Measurements from ENCODE around the gene MTMR12.
A peak's percentile ranks its signal among the peaks of the same experiment; 100 is the strongest.
"Not testable (repeated sequence)": the region's sequence is repeated elsewhere in the genome, so short reads cannot be mapped to it uniquely, and the experiment has no call there.

MTMR12 gene

DNA sequence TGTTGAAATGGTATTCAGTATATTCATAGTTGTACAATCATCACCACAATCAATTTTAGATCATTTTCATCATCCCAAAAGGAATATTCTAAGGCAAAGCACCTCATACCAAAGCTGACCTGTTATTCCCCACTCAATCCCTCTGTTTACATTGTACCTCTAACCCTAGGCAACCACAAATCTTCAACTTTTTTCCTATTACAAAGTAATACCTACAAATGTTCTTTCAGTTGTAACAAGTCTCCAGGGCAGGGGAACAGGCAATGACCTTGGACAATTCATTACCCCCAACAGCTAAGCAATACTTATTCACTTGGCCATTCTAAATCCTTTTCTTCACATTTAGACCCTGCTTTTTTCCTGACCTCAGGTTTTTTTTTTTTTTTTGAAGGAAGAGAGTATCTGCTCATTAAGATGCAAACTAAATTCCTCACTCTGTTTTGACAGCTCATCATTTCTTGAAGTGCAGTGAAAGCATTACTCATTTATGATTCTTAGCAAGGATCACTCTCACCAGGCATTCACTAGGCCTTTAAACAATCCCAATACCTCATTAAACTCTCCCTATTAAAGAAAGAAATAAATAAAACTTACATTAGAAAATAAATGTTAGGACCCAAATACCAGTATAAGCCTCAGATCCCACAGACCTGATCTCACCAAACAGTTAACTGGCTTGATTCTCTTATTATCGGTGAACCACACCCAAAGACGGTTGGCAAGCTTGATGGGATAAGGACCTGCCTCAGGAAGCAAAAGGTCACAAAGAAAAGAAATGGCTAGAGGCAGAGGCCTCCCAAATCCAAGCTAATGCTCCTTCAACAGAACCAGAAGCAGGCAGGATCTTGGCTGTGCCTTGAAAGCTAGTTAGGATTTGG is 15.3 kb downstream of the MTMR12 start:
- no peak for DNase-seq (ENCODE audit: low read depth)

GRCh38 chr5:32295966-32296772 is 16.6 kb downstream of the MTMR12 start:
- DNase-seq (ENCODE audit: low read depth), result not testable (repeated sequence)

DNA sequence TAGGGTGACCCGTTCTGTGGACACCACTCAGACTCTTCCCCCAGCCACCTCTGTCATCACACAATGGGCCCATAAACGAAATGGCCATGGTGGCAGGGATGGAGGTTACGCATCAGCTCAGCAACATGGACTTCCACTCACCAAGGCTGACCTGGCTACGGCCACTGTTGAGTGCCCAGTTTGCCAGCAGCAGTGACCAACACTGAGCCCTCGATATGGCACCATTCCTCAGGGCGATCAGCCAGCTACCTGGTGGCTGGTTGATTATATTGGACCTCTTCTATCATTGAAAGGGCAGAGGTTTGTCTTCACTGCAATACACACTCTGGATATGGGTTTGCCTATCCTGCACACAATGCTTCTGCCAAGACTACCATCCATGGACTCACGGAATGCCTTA is 21.1 kb downstream of the MTMR12 start:
- no peak for DNase-seq (ENCODE audit: low read depth)

- DNase-seq (ENCODE audit: low read depth), result no peak
Observed at GRCh38 chr5:32290922-32291321, 21.8 kb downstream of the MTMR12 start.

- not testable (repeated sequence) for DNase-seq (ENCODE audit: low read depth)
Observed at GRCh38 chr5:32290501-32290900, 22.2 kb downstream of the MTMR12 start.

GRCh38 chr5:32289986-32290385 is 22.8 kb downstream of the MTMR12 start:
- DNase-seq (ENCODE audit: low read depth), result not testable (repeated sequence)

- DNase-seq (ENCODE audit: low read depth), result not testable (repeated sequence)
Observed at GRCh38 chr5:32288135-32288534, 24.6 kb downstream of the MTMR12 start.

DNA sequence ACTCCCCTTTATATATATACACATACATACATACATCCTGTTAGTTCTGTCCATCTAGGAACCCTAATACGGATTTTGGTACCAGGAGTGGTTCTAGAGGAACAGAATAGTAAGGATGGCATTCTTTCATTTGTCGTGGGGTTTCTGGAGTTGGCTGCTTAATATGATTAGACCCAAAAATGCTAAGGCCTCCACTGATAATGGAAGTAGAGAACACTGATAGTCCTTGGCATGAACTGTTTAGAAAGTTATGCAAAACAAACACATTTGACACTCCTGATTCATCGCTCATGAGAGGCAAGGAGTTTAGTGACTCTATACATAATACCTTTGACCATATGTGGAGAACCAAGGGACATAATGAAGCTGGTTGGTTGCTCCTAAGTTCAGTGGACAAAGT is 25.2 kb downstream of the MTMR12 start:
- not testable (repeated sequence) for DNase-seq (ENCODE audit: low read depth)

- DNase-seq (ENCODE audit: low read depth), result no peak
Observed at GRCh38 chr5:32285510-32286138, 27.1 kb downstream of the MTMR12 start.

GRCh38 chr5:32283539-32284377 is 29.0 kb downstream of the MTMR12 start:
- DNase-seq (ENCODE audit: low read depth), result peak; percentile 2

- DNase-seq (ENCODE audit: low read depth), result no peak
Observed at GRCh38 chr5:32283061-32283460, 29.7 kb downstream of the MTMR12 start.

DNA sequence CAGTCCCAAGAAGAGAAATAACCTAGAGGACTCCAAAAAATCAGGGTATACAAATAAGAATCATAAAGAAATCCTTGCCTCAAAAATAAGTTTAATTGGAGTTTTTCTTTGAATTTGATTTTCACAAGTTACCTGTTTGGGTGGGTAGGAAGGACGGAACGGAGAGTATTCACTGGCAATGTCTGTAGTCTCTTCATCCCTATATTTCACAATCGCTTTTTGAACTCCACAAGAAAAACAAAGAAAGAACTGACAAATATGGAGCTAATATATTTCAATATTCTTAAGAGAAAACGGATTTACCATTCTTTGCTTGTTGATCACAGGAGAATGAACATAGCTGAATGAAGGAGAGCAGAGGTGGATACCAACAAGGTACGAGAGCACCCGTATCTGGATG is 30.1 kb downstream of the MTMR12 start:
- DNase-seq (ENCODE audit: low read depth), result no peak

DNA sequence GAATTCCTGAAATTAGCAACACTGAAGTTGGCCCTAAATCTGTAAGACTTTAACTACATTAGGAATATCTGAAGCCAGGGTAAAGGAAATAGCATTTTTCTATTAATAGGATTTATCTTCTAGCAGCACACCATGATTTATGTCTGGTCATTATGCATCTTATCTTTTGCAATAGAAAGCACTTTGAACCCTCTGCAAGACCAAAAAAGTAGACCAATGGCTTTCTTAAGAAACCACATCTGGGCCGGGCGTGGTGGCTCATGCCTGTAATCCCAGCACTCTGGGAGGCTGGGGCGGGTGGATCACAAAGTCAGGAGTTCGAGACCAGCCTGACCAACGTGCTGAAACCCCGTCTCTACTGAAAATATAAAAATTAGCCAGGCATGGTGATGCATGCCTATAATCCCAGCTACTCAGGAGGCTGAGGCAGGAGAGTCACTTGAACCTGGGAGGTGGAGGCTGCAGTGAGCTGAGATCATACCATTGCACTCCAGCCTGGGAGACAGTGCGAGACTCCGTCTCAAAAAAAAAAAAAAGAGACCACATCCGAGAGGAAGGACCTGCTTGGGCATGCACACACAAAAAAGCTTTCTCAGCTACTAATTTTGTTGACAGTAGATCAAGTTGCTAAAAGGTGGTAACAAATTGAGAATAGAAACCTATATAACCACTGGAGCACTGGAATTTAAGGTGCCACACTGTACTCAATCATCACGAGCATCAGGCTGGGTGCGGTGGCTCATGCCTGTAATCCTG is 31.2 kb downstream of the MTMR12 start:
- DNase-seq (ENCODE audit: low read depth), result not testable (repeated sequence)

GRCh38 chr5:32280656-32281081 is 32.1 kb downstream of the MTMR12 start:
- DNase-seq (ENCODE audit: low read depth), result no peak

DNA sequence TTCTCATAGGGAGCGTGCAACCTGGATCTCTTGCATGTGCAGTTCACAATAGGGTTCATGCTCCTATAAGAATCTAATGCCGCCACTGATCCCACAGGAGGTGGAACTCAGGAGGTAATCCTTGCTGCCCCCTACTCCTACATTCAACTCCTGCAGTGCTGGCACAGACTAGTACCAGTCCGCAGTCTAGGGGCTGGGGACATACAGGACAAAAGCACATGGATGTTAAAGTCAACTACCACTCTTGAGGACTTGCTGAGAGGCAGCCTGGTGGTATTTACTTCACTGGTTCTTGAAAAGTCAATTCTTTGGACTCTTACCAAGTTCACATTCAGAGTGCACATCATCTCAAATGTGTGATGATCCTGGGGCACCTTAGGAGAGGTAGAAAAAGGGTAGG is 33.0 kb downstream of the MTMR12 start:
- DNase-seq (ENCODE audit: low read depth), result no peak

DNA sequence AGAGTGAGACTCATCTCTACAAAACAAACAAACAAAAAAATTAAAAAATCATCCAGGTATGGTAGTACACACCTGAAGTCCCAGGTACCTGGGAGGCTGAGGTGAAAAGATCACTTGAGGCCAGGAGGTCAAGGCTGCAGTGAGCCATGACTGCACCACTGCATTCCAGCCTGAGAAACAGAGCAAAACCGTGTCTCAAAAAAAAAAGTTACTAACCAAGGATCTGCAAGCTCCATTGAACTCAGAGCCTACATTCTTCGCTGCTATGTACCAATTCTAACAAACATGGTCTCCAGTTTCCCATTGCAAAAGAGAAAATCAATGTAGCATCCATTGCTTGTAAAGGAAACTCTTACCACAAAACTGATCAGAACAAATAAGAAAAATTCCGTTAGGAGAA is 33.5 kb downstream of the MTMR12 start:
- no peak for DNase-seq (ENCODE audit: low read depth)

- peak; percentile 1 for DNase-seq (ENCODE audit: low read depth)
Observed at GRCh38 chr5:32278406-32278805, 34.3 kb downstream of the MTMR12 start.

GRCh38 chr5:32277798-32278197 is 34.9 kb downstream of the MTMR12 start:
- DNase-seq (ENCODE audit: low read depth), result no peak

DNA sequence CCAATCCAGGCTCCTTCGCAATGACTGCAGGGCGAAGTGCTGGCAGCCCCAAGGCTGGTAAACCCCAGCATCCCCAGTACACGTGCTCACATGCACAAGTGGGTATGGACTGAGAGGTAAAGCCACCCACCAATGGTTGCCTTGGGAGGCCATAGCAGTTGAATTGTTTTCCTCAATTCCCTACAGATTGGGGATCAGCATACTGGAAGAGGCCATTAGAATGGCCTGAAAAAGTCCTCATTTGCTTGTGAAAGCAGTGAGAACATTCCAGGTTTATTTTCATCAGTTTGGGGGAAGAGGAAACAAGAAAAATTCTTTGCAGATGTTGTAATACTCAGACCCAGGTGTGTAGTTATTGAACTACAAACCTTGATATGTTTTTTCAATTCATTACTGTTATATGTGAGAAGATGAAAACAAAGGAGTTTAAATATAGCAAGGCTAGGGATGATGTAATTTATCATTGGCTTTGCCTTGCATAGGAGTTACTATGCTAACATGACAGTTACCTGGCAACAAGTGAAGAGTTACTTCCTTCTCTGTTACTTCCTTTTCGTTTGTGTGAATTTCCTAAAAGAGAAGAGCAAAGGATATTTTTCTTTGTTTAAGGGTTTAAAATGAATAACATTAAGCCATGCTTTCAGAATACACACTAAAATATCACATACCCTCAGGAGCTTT is 36.4 kb downstream of the MTMR12 start:
- DNase-seq (ENCODE audit: low read depth), result no peak

GRCh38 chr5:32275396-32275741 is 37.4 kb downstream of the MTMR12 start:
- DNase-seq (ENCODE audit: low read depth), result no peak

All from activated gamma-delta T cell treated with anti-CD3 and anti-CD28 coated beads, Interleukin-2, amount 50 U/mL, for 16 hours (primary cell).